ENCODE results near the gene DOHH.

GRCh38 chr19:3524904-3525451 lies 24.5 kb upstream of the DOHH start:
- TF ChIP-seq CTCF (IDR thresholded peaks at IDR 0.05), result no peak
- TF ChIP-seq POLR2AphosphoS5 (IDR thresholded peaks at IDR 0.05), result no peak

Data from sigmoid colon (tissue), 4 donors.